Myocyte (in vitro differentiated cells): ENCODE results near the gene FAM181A. TPM values are rescaled to one million over a fixed set of nuclear protein-coding genes. Genes with fewer than 3 reads are reported as not detected.

ENCODE experiments used
- DNase-seq: peaks from one replicate; pipeline ENCODE4 v3.0.0-alpha.2; 2012; ENCODE audit warnings: low read depth
- total RNA-seq: library from RNA; depleted of rRNA; stranded (reverse); fragments of >200 nt; gene quantifications from 2 replicates; pipeline ENCODE4 v1.2.3, GENCODE V29; 2014

The FAM181A gene
- total RNA-seq, 1 donor from 2014 or later = not detected

- no peak for DNase-seq
Measured at GRCh38 chr14:93947282-93947681, 20.1 kb downstream of the FAM181A start.

DNA sequence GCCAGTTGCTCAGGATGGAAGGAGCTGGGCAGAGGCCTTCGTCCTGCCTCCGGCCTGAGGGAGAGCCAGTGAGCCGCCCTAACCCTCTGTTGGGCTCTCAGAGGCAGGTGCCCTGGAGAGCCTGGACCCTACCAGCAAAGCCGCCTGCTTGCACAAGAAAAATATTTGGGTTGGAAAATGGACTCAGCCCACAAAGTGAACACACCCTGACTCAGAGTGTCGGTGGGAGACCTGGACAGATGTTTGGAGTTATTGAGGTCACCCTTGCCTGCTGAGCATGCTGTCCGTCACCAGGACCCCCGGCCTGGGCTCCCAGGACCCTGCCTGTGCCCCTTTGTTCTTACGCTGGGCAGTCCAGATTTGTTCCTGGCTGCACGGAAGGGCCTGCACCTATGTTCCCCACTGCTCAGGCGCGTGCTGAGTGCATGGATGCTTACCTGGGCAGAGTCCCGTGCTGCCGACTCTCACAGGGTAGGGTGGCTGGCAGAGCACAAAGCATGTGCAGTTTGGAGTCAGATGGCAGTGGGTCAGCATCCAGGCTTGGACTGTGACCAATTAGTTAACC is 22.4 kb downstream of the FAM181A start:
- no peak for DNase-seq

- no peak for DNase-seq
Measured at GRCh38 chr14:93950948-93951634, 23.9 kb downstream of the FAM181A start.

- no peak for DNase-seq
Measured at GRCh38 chr14:93951635-93952540, 24.7 kb downstream of the FAM181A start.

DNA sequence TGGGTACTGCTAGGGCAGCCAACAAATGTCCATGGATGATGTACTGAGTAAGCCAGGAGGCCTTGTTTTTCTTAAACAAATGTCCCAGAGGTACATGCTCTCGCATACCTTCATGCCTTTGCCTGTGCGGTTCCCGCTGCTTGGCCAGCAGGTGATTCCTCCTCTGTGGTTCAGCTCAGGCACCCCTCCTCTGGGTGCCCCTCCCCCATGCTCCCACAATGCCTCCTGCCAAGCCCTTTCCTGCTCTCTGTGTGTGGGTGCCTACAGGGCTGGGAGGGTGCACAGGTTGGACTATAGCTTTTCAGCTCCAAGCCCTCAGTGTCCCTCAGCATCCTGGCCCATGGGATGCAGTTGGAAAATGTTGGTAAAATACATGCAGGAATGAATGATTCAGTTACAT is 25.7 kb downstream of the FAM181A start:
- DNase-seq = no peak

- DNase-seq = no peak
Measured at GRCh38 chr14:93953263-93953662, 26.1 kb downstream of the FAM181A start.

- DNase-seq = no peak
Measured at GRCh38 chr14:93953739-93954515, 26.8 kb downstream of the FAM181A start.

GRCh38 chr14:93954516-93954830 is 27.3 kb downstream of the FAM181A start:
- DNase-seq = no peak

GRCh38 chr14:93954900-93955849 is 28.0 kb downstream of the FAM181A start:
- DNase-seq = no peak

DNA sequence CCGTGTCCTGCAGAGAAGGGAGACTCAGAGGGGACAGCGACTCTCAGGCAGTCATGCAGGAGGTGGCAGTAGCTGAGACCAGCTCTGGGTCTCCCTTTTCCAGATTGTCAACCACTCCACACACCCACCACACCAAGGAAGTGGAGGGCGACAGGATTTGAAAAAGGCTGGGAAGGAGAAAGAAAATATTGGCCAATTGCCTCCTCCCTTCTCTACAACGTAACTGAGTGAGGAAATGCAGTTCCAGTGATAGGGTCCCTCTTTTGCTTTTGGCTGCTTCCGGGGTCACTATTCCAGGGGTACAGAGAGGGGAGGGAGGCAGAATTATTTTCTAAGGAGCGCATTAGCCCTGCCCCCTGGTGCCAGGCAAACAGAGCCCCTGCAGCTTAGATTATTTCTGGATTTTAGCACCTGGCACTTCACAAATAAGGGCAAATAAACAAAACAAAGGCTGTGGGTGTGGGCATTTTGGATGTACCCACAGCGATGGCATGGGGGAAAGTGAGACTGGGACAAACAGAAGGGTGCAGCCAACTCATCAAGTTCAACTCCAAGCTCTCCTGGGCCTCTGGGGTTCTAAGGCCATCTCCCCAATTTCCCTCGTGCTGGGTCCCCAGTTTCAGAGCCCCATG is 28.8 kb downstream of the FAM181A start:
- no peak for DNase-seq

GRCh38 chr14:93956514-93957332 is 29.6 kb downstream of the FAM181A start:
- DNase-seq = peak; percentile 89

GRCh38 chr14:93957333-93957710 is 30.2 kb downstream of the FAM181A start:
- no peak for DNase-seq

DNA sequence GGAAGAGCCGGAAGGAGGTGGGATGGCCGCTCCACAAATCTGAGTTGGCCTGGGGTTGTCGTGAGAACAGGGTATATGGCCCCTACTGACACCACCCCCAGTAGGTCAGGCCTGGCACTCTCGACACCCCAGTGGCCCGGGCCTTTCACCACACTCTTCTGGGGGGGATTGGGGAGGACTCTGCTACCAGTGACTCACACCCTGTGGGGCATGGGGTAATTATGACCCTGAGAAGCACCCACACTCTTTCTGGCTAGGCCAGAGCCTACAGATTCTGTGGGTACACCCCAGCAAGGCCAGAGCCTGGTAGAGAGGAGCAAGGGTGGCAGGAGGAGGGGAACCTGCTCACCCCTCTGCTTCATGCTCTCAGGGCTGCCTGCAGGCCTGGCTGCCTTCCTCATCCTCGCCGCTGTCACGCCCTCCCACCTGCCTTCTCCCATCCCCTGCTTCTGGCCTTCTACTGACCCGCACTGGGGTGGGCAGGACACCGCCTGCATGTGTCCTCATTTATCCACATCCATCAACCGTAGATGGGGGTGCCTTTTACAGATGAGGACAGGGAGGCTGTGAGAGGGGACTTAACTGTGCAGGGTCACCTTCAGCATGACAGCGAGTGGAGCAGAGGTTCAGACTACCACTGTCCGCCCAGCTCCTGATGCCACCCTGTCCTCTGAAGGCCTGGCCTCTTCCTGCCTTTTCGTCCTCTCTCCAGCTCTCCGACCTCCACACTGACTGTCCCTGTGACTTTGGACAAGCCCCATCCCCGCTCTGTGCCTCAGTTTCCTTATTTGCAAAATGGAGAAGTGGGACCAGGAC is 30.8 kb downstream of the FAM181A start:
- DNase-seq = no peak

DNA sequence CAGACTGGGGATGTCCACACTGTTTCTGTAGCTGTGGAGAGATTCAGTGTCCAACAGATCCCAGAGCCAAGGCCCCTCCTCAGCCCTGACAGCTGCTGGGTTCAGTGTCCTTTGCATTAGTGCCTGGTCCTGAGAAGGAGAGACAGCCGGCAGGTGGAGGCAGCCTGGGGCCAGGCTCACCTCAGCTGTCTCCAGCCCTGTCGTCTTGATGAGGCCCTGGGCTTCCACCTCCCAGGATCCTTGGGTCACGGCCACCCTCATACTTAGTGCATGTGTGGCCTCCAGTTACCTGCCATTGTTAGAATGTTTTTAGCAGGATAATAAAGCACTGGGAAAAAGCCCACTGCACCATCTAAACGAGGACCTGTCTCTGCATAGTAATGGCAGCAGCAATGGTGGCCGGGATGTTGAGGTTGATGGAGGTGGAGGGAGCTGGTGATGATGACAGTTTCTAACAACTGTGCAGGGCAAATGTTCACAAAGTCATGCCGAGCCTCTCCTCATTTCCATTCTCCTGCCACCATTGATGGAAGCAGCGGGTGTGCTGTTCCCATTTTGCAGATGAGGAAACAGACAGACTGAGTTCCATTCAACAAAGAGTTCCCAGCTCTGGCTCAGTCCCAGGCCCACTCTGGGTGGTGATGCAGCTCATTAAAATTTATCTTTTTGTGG is 31.6 kb downstream of the FAM181A start:
- no peak for DNase-seq

GRCh38 chr14:93959239-93960107 is 32.3 kb downstream of the FAM181A start:
- DNase-seq = peak; percentile 68

- DNase-seq = no peak
Measured at GRCh38 chr14:93960108-93960475, 32.9 kb downstream of the FAM181A start.
